AG04450 (cell line): ENCODE results near the gene OR8B12. TPM values are rescaled to one million over a fixed set of nuclear protein-coding genes. Genes with fewer than 3 reads are reported as not detected.

Experiments
- CTCF ChIA-PET: fragments of 300-600, 350-600 bp; formaldehyde crosslinking; extraction: SDS; loops from one replicate; lab custom pipeline; 2022; ENCODE audit warnings: antibody characterized with exemption, inconsistent platforms; lab: Charles Lee
- POLR2A ChIA-PET: fragments of 350-600 bp; formaldehyde crosslinking; extraction: SDS; loops from one replicate; lab custom pipeline; 2021; ENCODE audit warnings: antibody characterized with exemption, inconsistent platforms; lab: Yijun Ruan, JAX
- DNase-seq: peaks from one replicate; pipeline ENCODE4 v3.0.0-alpha.2; 2011; ENCODE audit warnings: low read depth, low spot score
- H3K27ac ChIP-seq: one replicate; pipeline ENCODE4 v1.5.1; 2012; ENCODE audit warnings: low read depth, low read length, control low read depth
- H3K27me3 ChIP-seq: one replicate; pipeline ENCODE4 v1.6.0; 2012; ENCODE audit warnings: low read length; ENCODE audit not compliant: control insufficient read depth, insufficient read depth
- H3K4me3 ChIP-seq: 2 replicates; pipeline ENCODE4 v1.5.1; 2011; ENCODE audit warnings: mild to moderate bottlenecking, low read depth, low read length, control low read depth
- H3K9me3 ChIP-seq: 2 replicates; pipeline ENCODE4 v1.5.1; 2012; ENCODE audit warnings: low read length; ENCODE audit not compliant: control insufficient read depth, insufficient read depth
- polyA plus RNA-seq: library from polyadenylated mRNA; depleted of rRNA; stranded (reverse); fragments of >200 nt; gene quantifications from 2 replicates; pipeline ENCODE4 v1.2.3, GENCODE V29; 2011
- TF ChIP-seq, protein P1 (sequence below): IDR thresholded peaks from 2 replicates; pipeline ENCODE4 v1.5.1; 2011; ENCODE audit warnings: low read depth, low read length, control low read depth, inconsistent platforms

The OR8B12 gene
- polyA plus RNA-seq, 1 experiment: not detected

DNA sequence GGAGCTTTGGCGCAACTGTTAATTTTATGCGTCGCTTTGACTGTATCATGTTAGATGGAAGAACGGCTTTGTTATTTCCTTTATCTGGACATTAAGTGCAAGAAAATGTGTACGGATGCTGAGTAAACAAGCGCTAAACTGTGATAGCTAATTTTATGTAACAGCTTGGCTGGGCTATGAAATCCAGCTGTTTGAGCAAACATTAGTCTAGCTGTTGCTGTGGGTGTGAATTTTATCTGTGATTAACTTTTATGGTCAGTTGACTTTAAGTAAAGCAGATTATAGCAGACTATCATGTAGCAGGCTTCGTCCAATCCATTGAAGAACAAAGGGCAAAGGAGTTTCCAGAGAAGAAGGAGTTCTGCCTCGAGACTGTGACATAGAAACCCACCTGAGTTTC lies 40.3 kb upstream of the OR8B12 start:
- CTCF ChIA-PET: interaction anchor here (1.3 to 4.0 kb wide), 4 partner anchors 44 to 515 kb away, joined by 5 to 117 read pairs (median 14); no protein-coding TSS in a partner anchor
- H3K27me3 ChIP-seq: peaks cover 11% of the 10 kb centered on the region
- POLR2A ChIA-PET: no interaction called here
- H3K9me3 ChIP-seq: no peaks in the 10 kb centered on the region
- H3K4me3 ChIP-seq: no peak overlapping the region
- no peak overlapping the region for H3K27ac ChIP-seq
- no peak for DNase-seq
- TF ChIP-seq, protein P1, sequence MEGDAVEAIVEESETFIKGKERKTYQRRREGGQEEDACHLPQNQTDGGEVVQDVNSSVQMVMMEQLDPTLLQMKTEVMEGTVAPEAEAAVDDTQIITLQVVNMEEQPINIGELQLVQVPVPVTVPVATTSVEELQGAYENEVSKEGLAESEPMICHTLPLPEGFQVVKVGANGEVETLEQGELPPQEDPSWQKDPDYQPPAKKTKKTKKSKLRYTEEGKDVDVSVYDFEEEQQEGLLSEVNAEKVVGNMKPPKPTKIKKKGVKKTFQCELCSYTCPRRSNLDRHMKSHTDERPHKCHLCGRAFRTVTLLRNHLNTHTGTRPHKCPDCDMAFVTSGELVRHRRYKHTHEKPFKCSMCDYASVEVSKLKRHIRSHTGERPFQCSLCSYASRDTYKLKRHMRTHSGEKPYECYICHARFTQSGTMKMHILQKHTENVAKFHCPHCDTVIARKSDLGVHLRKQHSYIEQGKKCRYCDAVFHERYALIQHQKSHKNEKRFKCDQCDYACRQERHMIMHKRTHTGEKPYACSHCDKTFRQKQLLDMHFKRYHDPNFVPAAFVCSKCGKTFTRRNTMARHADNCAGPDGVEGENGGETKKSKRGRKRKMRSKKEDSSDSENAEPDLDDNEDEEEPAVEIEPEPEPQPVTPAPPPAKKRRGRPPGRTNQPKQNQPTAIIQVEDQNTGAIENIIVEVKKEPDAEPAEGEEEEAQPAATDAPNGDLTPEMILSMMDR: no peak

DNA sequence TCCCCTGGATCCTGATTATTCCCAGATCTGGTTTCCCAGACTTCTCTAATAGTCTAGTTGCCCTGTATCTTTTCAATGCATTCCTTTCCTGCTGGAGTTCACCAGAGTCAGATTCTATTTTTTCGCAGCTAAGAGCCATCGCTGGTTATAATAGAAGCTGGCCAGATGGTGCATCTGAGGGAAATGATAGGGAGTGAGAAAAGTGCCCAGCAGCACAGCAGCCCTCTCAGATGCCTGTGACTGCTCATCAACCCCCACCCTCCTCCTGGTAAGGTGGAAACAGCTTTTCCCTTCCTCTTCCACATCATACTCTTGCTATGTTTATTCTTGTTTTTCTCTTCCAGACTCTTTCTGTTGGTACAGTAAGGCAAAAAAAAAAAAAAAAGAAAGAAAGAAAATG lies 39.1 kb upstream of the OR8B12 start:
- H3K27me3 ChIP-seq: peaks cover 16% of the 10 kb centered on the region
- no peak for DNase-seq
- CTCF ChIA-PET: interaction anchor here (0.6 to 4.0 kb wide), 7 partner anchors 13 to 511 kb away, joined by 3 to 117 read pairs (median 3); no protein-coding TSS in a partner anchor
- H3K4me3 ChIP-seq: no peak overlapping the region
- no peaks in the 10 kb centered on the region for H3K9me3 ChIP-seq
- no peak overlapping the region for H3K27ac ChIP-seq
- POLR2A ChIA-PET: no interaction called here
- TF ChIP-seq, protein P1: no peak

DNA sequence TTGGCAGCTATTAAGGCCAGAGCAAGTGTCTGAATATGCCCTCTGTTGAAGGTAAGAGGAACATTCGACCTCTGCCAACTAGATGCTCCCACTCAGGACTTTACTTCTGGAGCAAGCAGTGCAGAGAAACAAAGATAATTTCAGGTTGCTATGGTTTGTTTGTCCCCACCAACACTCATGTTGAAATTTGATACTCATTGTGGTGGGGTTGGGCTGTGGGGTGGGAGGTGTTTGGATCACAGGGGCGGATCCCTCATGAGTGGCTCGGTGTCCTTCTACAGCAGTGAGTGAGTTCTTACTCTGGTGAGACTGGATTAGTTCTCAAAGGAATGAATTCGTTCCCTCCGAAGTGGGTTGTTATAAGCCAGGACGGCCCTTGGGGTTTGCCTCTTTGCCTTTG lies 38.4 kb upstream of the OR8B12 start:
- TF ChIP-seq, protein P1: no peak
- no peak overlapping the region for H3K27ac ChIP-seq
- CTCF ChIA-PET: interaction anchor here (2.2 kb wide), 1 partner anchor 179 kb away, joined by 19 read pairs; no protein-coding TSS in a partner anchor

DNA sequence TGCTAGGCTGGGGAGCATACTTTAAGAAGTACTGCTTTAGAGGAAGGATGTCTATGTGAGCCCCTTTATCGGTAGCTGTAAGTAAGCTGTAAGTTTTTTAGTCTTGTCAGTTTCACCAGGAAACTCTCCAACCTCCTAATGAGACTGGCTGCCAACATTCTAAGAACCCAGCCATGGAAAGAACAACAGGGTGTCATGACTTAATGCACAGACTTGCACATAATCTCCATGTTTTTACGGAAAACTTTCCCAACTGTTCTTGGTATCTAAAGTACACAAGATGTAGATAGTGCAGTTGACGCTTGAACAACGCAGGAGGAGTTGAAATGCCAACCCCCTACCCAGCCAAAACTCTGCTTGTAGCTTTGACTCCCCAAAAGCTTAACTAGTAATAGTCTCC lies 35.3 kb upstream of the OR8B12 start:
- no peak overlapping the region for H3K4me3 ChIP-seq
- TF ChIP-seq, protein P1: no peak
- CTCF ChIA-PET: interaction anchor here (1.1 to 1.3 kb wide), 2 partner anchors 163 to 177 kb away, joined by 5 to 14 read pairs; no protein-coding TSS in a partner anchor
- no peaks in the 10 kb centered on the region for H3K9me3 ChIP-seq
- POLR2A ChIA-PET: no interaction called here
- peaks cover 9% of the 10 kb centered on the region for H3K27me3 ChIP-seq
- DNase-seq: no peak
- no peak overlapping the region for H3K27ac ChIP-seq

More for the DNA sequence above, 38.4 kb upstream of the OR8B12 start:
- peaks cover 17% of the 10 kb centered on the region for H3K27me3 ChIP-seq
- no peak overlapping the region for H3K4me3 ChIP-seq
- DNase-seq: no peak
- POLR2A ChIA-PET: no interaction called here
- no peaks in the 10 kb centered on the region for H3K9me3 ChIP-seq

DNA sequence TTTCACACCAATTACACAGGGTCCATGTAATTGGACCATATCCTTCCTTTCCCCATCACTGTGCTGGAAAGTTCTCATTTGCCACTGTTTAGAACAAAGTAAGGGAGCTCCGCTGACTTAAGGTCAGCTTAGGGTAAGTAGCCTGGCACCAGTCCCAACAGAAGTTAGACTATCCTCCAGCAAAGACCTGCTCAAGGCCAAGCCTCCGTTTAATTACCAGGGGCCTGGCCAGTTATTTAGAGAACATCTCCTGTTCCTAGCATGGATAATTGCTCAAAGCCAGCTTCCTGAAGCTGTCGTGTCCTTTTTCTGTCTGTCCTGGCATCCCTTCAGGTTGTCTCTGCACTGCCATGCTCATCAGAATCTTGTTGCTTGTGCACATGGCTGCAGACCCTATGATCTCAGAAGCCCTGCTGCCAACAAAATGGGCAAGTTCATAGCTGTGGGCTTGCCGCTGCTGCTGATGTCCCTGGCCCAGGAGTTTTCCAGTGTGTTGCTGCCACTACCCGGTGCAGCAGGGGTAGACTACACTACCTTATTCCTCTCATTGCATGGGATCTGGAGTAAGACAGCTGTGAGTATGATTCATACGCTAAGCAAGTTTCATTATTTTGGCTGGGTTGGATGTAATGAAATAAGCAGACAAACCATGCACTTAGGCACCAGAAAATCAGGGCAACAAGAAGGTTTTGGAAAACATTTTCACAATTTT lies 34.4 kb upstream of the OR8B12 start:
- Histone ChIP-seq H3K27me3 (peaks cover 9% of the 10 kb centered on the region), H3K27ac (no peak overlapping the region), H3K4me3 (no peak overlapping the region), H3K9me3 (no peaks in the 10 kb centered on the region)
- no peak for DNase-seq
- ChIA-PET POLR2A (no interaction called here), CTCF (interaction anchor here (1.1 to 3.0 kb wide), 3 partner anchors 162 to 176 kb away, joined by 5 to 14 read pairs (median 10); no protein-coding TSS in a partner anchor)
- TF ChIP-seq, protein P1: no peak
